Prostate gland (tissue), 2 donors: ENCODE results near the gene RBM10. TPM values are rescaled to one million over a fixed set of nuclear protein-coding genes. Genes with fewer than 3 reads are reported as not detected.

Experiments used
- DNase-seq: peaks from one replicate; pipeline ENCODE4 v3.0.0-alpha.2; 2019; ENCODE audit warnings: low spot score
- H3K27ac ChIP-seq, 2 donors: fragments of 200-600 bp; sonication (generic); 2 replicates each; pipeline ENCODE4 v1.5.1; 2017 to 2019
- H3K27me3 ChIP-seq: fragments of 200-600 bp; sonication (generic); replicated peaks from 2 replicates; pipeline ENCODE4 v1.5.1; 2019; ENCODE audit not compliant: insufficient read depth
- H3K36me3 ChIP-seq, 2 donors: fragments of 200-600 bp; sonication (generic); 1 replicate in 1 of 2; 2 replicates in 1 of 2; pipeline versions ENCODE4 v1.5.1 to v1.8.1; 2017 to 2019
- H3K4me1 ChIP-seq: fragments of 200-600 bp; sonication (generic); replicated peaks from 2 replicates; pipeline ENCODE4 v1.5.1; 2019
- H3K4me3 ChIP-seq, 2 donors: fragments of 200-600 bp; sonication (generic); 2 replicates each; pipeline ENCODE4 v1.5.1; 2017 to 2019
- H3K9me3 ChIP-seq: fragments of 200-600 bp; sonication (generic); 2 replicates; pipeline ENCODE4 v1.5.1; 2017
- POLR2A ChIP-seq: fragments of 450-650 bp; IDR thresholded peaks from one replicate; pipeline ENCODE4 v1.6.1; 2016; ENCODE audit warnings: antibody characterized with exemption, mild to moderate bottlenecking
- POLR2AphosphoS5 ChIP-seq: sonication (generic); formaldehyde crosslinking; IDR thresholded peaks from one replicate; pipeline ENCODE4 v1.6.1; 2017; ENCODE audit warnings: antibody characterized with exemption
- WGBS: methylation state at CpG from one replicate; pipeline ENCODE4 v1.1.5; 2018; 5-methylcytosine and 5-hydroxymethylcytosine counted together
- intact Hi-C: fragments of 100-400 bp; cut with DNase I; formaldehyde crosslinking; loops from one replicate; pipeline ENCODE4 v1.14.2; 2022
- total RNA-seq, 2 donors: library from RNA; depleted of rRNA; stranded (reverse); fragments of >200 nt; gene quantifications; one replicate each; pipeline ENCODE4 v1.1.0, GENCODE V29; 2016
- TF ChIP-seq, protein P1 (sequence below), 4 experiments: fragments of 200-600 bp in 2 of 4; fragments of 450-650 bp in 2 of 4; sonication (generic) in 2 of 4; IDR thresholded peaks; 1 replicate in 3 of 4; 2 replicates in 1 of 4; pipeline ENCODE4 v1.5.1; 2016 to 2019; ENCODE audit warnings: antibody characterized with exemption in 4 of 4, mild to moderate bottlenecking in 2 of 4, moderate library complexity in 2 of 4

Gene RBM10
- total RNA-seq, 2 donors from 2014 or later = 45.0 to 49.0 TPM

GRCh38 chrX:47196098-47196497 is 51.1 kb downstream of the RBM10 start:
- Histone ChIP-seq H3K4me3 (no peak overlapping the region), H3K36me3 (peaks cover 0 to 5% of the 10 kb centered on the region in 2 donors), H3K9me3 (no peaks in the 10 kb centered on the region), H3K27ac (peak overlapping the region; percentile 38 to 42), H3K27me3 (no peaks in the 10 kb centered on the region), H3K4me1 (no peaks in the 10 kb centered on the region)
- DNase-seq = no peak
- intact Hi-C loops = no loop called here
- WGBS = 31% methylated on average over 3 of the region's 3 CpGs
- TF ChIP-seq POLR2AphosphoS5 (no peak), POLR2A (no peak)
- TF ChIP-seq, protein P1, sequence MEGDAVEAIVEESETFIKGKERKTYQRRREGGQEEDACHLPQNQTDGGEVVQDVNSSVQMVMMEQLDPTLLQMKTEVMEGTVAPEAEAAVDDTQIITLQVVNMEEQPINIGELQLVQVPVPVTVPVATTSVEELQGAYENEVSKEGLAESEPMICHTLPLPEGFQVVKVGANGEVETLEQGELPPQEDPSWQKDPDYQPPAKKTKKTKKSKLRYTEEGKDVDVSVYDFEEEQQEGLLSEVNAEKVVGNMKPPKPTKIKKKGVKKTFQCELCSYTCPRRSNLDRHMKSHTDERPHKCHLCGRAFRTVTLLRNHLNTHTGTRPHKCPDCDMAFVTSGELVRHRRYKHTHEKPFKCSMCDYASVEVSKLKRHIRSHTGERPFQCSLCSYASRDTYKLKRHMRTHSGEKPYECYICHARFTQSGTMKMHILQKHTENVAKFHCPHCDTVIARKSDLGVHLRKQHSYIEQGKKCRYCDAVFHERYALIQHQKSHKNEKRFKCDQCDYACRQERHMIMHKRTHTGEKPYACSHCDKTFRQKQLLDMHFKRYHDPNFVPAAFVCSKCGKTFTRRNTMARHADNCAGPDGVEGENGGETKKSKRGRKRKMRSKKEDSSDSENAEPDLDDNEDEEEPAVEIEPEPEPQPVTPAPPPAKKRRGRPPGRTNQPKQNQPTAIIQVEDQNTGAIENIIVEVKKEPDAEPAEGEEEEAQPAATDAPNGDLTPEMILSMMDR (IDR thresholded peaks at IDR 0.05) = no peak

DNA sequence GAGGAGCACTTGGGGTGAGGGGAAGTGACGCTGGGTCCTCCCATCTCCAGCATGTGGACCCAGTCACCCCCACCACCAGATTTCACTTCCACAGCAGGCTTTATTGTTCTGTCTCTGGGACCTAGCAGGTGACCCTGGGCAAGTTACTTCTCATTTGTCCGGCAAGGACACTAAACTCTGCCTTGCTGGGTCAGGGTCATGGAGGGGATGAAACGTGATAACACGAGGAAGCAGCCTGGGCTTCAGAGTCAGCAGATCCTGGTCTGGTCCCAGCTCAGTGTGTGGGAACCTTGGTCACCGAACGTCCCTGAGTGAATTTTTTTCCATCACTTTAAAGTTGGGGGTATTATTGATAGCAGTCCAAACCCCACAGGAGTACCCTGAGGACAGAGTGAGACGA is 52.5 kb downstream of the RBM10 start:
- no peaks in the 10 kb centered on the region for H3K27me3 ChIP-seq
- H3K4me3 ChIP-seq = peak overlapping the region in 1 of 2 donors; percentile 0
- H3K4me1 ChIP-seq = no peaks in the 10 kb centered on the region
- no peak for DNase-seq
- no peak for TF ChIP-seq POLR2AphosphoS5
- TF ChIP-seq, protein P1 (IDR thresholded peaks at IDR 0.05) = no peak
- no peak for TF ChIP-seq POLR2A
- peaks cover 0 to 12% of the 10 kb centered on the region in 2 donors for H3K36me3 ChIP-seq
- WGBS = 60% methylated on average over 3 of the region's 7 CpGs
- peak overlapping the region in 1 of 2 donors; percentile 8 for H3K27ac ChIP-seq
- no peaks in the 10 kb centered on the region for H3K9me3 ChIP-seq
- intact Hi-C loops = no loop called here

- intact Hi-C loops = no loop called here
- Histone ChIP-seq H3K9me3 (no peaks in the 10 kb centered on the region), H3K4me1 (no peaks in the 10 kb centered on the region), H3K27ac (peak overlapping the region in 1 of 2 donors; percentile 8), H3K36me3 (peaks cover 0 to 12% of the 10 kb centered on the region in 2 donors), H3K27me3 (no peaks in the 10 kb centered on the region), H3K4me3 (no peak overlapping the region)
- DNase-seq = no peak
- TF ChIP-seq POLR2AphosphoS5 (no peak), POLR2A (no peak)
- TF ChIP-seq, protein P1 (IDR thresholded peaks at IDR 0.05) = no peak
- 47% methylated on average over 8 of the region's 10 CpGs for WGBS
Measured at GRCh38 chrX:47198026-47198686, 53.1 kb downstream of the RBM10 start.

GRCh38 chrX:47198687-47199080 is 53.7 kb downstream of the RBM10 start:
- 77% methylated on average over 15 of the region's 15 CpGs for WGBS
- TF ChIP-seq, protein P1 (IDR thresholded peaks at IDR 0.05) = no peak
- TF ChIP-seq POLR2AphosphoS5 (no peak), POLR2A (no peak)
- no peak overlapping the region for H3K27ac ChIP-seq
- H3K36me3 ChIP-seq = peaks cover 0 to 12% of the 10 kb centered on the region in 2 donors
- intact Hi-C loops = no loop called here
- H3K4me3 ChIP-seq = no peak overlapping the region
- no peaks in the 10 kb centered on the region for H3K9me3 ChIP-seq
- H3K4me1 ChIP-seq = no peaks in the 10 kb centered on the region
- DNase-seq = no peak
- H3K27me3 ChIP-seq = no peaks in the 10 kb centered on the region

- Histone ChIP-seq H3K4me1 (no peaks in the 10 kb centered on the region), H3K27me3 (no peaks in the 10 kb centered on the region), H3K27ac (no peak overlapping the region), H3K36me3 (peaks cover 0 to 12% of the 10 kb centered on the region in 2 donors), H3K9me3 (no peaks in the 10 kb centered on the region), H3K4me3 (no peak overlapping the region)
- WGBS = 91% methylated on average over 9 of the region's 10 CpGs
- DNase-seq = no peak
- TF ChIP-seq POLR2A (no peak), POLR2AphosphoS5 (no peak)
- TF ChIP-seq, protein P1 (IDR thresholded peaks at IDR 0.05) = no peak
- intact Hi-C loops = no loop called here
Measured at GRCh38 chrX:47199286-47199685, 54.3 kb downstream of the RBM10 start.
